ENCODE results near the gene EWSR1.

Gene EWSR1

GRCh38 chr22:29308148-29308790 is 40.2 kb downstream of the EWSR1 start:
- TF ChIP-seq ZFX (IDR thresholded peaks at IDR 0.05; ENCODE audit: borderline replicate concordance) (no peak), CTCF (IDR thresholded peaks at IDR 0.05) (no peak)
- H3K27ac ChIP-seq = peak overlapping the region; percentile 86

- peak overlapping the region; percentile 47; the same call in 1 of the 2 replicates for H3K27ac ChIP-seq
Observed at GRCh38 chr22:29308791-29309262, 40.8 kb downstream of the EWSR1 start.

GRCh38 chr22:29309332-29310064 is 41.4 kb downstream of the EWSR1 start:
- TF ChIP-seq ZFX (IDR thresholded peaks at IDR 0.05; ENCODE audit: borderline replicate concordance) (no peak), CTCF (IDR thresholded peaks at IDR 0.05) (no peak)
- peak overlapping the region; percentile 47 for H3K27ac ChIP-seq

More at GRCh38 chr22:29308791-29309262, 40.8 kb downstream of the EWSR1 start:
- TF ChIP-seq ZFX (IDR thresholded peaks at IDR 0.05; ENCODE audit: borderline replicate concordance) (no peak), CTCF (IDR thresholded peaks at IDR 0.05) (no peak)

- TF ChIP-seq CTCF (IDR thresholded peaks at IDR 0.05) (no peak), ZFX (IDR thresholded peaks at IDR 0.05; ENCODE audit: borderline replicate concordance) (no peak)
Observed at GRCh38 chr22:29310065-29310862, 42.2 kb downstream of the EWSR1 start.

GRCh38 chr22:29310863-29311339 is 42.8 kb downstream of the EWSR1 start:
- peak overlapping the region; percentile 47 for H3K27ac ChIP-seq
- TF ChIP-seq CTCF (IDR thresholded peaks at IDR 0.05) (no peak), ZFX (IDR thresholded peaks at IDR 0.05; ENCODE audit: borderline replicate concordance) (no peak)

More at GRCh38 chr22:29310065-29310862, 42.2 kb downstream of the EWSR1 start:
- H3K27ac ChIP-seq = peak overlapping the region; percentile 47

GRCh38 chr22:29311464-29312217 is 43.6 kb downstream of the EWSR1 start:
- H3K27ac ChIP-seq = peak overlapping the region; percentile 47; the same call in 1 of the 2 replicates
- TF ChIP-seq ZFX (IDR thresholded peaks at IDR 0.05; ENCODE audit: borderline replicate concordance) (no peak), CTCF (IDR thresholded peaks at IDR 0.05) (no peak)
